Breast epithelium (tissue), 4 donors: ENCODE measurements around the gene IBSP. TPM values are rescaled to one million over a fixed set of nuclear protein-coding genes. Genes with fewer than 3 reads are reported as not detected.
A peak's percentile ranks its signal among the peaks of the same experiment; 100 is the strongest.

Experiments used
- DNase-seq, 2 donors: peaks; one replicate each; pipeline ENCODE4 v3.0.0-alpha.2; 2019; ENCODE audit warnings: low spot score in 2 of 2
- H3K27ac ChIP-seq, 2 donors: fragments of 200-600 bp; sonication (generic) in 1 of 2; one replicate each; pipeline ENCODE4 v1.5.1; 2016 to 2019; ENCODE audit warnings: mild to moderate bottlenecking in 1 of 2
- H3K27me3 ChIP-seq, 2 donors: fragments of 200-600 bp; sonication (generic) in 1 of 2; one replicate each; pipeline versions ENCODE4 v1.5.1 to v1.6.0; 2017 to 2019; ENCODE audit warnings: control low read depth in 1 of 2, mild to moderate bottlenecking in 1 of 2
- H3K36me3 ChIP-seq: fragments of 200-600 bp; one replicate; pipeline ENCODE4 v1.5.1; 2019
- H3K4me1 ChIP-seq, 2 donors: fragments of 200-600 bp; sonication (generic); one replicate each; pipeline ENCODE4 v1.5.1; 2016 to 2019; ENCODE audit warnings: control low read depth in 1 of 2
- H3K4me3 ChIP-seq, 3 donors: fragments of 200-600 bp; sonication (generic); 1 replicate in 2 of 3; 2 replicates in 1 of 3; pipeline ENCODE4 v1.5.1; 2016 to 2019; ENCODE audit warnings: mild to moderate bottlenecking in 3 of 3, moderate library complexity in 2 of 3
- H3K9me3 ChIP-seq, 2 donors: fragments of 200-600 bp; sonication (generic) in 1 of 2; one replicate each; pipeline ENCODE4 v1.5.1; 2016 to 2019; ENCODE audit warnings: control low read depth in 1 of 2
- POLR2A ChIP-seq: fragments of 450-650 bp; IDR thresholded peaks from one replicate; pipeline ENCODE4 v1.6.1; 2016; ENCODE audit warnings: antibody characterized with exemption, mild to moderate bottlenecking, moderate library complexity
- POLR2AphosphoS5 ChIP-seq, 3 donors: sonication (generic); formaldehyde crosslinking; IDR thresholded peaks; one replicate each; pipeline ENCODE4 v1.6.1; 2017; ENCODE audit warnings: antibody characterized with exemption in 3 of 3
- intact Hi-C: fragments of 100-400 bp; cut with DNase I; formaldehyde crosslinking; loops from one replicate; pipeline ENCODE4 v1.15.1; 2023; ENCODE audit warnings: low total_unique reads
- total RNA-seq, 3 donors: library from RNA; depleted of rRNA; stranded (reverse); fragments of >200 nt; gene quantifications; one replicate each; pipeline ENCODE4 v1.1.0, GENCODE V29; 2016
- TF ChIP-seq, protein P1 (sequence below), 3 donors: fragments of 450-650 bp; IDR thresholded peaks; one replicate each; pipeline ENCODE4 v1.5.1; 2016 to 2017; ENCODE audit warnings: antibody characterized with exemption in 3 of 3, mild to moderate bottlenecking in 3 of 3, moderate library complexity in 3 of 3

The IBSP gene
- total RNA-seq, 3 donors from 2014 or later = not detected

- TF ChIP-seq POLR2AphosphoS5 (IDR thresholded peaks at IDR 0.05) = no peak
- TF ChIP-seq, protein P1, sequence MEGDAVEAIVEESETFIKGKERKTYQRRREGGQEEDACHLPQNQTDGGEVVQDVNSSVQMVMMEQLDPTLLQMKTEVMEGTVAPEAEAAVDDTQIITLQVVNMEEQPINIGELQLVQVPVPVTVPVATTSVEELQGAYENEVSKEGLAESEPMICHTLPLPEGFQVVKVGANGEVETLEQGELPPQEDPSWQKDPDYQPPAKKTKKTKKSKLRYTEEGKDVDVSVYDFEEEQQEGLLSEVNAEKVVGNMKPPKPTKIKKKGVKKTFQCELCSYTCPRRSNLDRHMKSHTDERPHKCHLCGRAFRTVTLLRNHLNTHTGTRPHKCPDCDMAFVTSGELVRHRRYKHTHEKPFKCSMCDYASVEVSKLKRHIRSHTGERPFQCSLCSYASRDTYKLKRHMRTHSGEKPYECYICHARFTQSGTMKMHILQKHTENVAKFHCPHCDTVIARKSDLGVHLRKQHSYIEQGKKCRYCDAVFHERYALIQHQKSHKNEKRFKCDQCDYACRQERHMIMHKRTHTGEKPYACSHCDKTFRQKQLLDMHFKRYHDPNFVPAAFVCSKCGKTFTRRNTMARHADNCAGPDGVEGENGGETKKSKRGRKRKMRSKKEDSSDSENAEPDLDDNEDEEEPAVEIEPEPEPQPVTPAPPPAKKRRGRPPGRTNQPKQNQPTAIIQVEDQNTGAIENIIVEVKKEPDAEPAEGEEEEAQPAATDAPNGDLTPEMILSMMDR (IDR thresholded peaks at IDR 0.05) = no peak
- no peak for TF ChIP-seq POLR2A
- H3K4me1 ChIP-seq = no peaks in the 10 kb centered on the region
- no peak overlapping the region for H3K27ac ChIP-seq
- H3K27me3 ChIP-seq = no peaks in the 10 kb centered on the region
- H3K9me3 ChIP-seq = no peaks in the 10 kb centered on the region
- no peak for DNase-seq
- H3K36me3 ChIP-seq = no peaks in the 10 kb centered on the region
- no peak overlapping the region for H3K4me3 ChIP-seq
- intact Hi-C loops = no loop called here
These were observed 35.8 kb downstream of the IBSP start for GRCh38 chr4:87835197-87835596.

DNA sequence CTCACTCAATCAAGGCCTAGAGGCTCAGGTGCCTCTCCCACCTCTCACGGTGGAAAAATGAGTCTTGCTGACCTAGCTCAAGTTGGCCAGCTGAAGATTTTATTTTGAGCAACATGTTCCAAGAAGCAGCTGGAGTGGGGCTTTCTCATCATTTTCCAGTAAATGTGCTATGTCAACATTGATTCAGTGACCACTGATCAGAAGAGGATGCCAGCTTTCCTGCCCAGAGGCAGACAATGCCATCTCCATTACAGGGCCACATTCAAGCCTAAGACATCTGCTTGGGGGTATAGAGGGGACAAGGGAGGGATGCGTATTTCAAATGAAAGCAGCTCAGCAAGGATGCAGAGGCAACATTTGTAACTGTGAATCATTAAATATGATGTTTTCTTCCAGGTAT is 36.4 kb downstream of the IBSP start:
- intact Hi-C loops = no loop called here
- no peak for TF ChIP-seq POLR2A
- TF ChIP-seq POLR2AphosphoS5 (IDR thresholded peaks at IDR 0.05) = no peak
- TF ChIP-seq, protein P1 (IDR thresholded peaks at IDR 0.05) = no peak
- Histone ChIP-seq H3K27me3 (no peaks in the 10 kb centered on the region), H3K27ac (no peak overlapping the region), H3K4me3 (no peak overlapping the region), H3K4me1 (no peaks in the 10 kb centered on the region), H3K9me3 (no peaks in the 10 kb centered on the region), H3K36me3 (no peaks in the 10 kb centered on the region)
- DNase-seq = no peak

- DNase-seq = no peak
- Histone ChIP-seq H3K9me3 (no peaks in the 10 kb centered on the region), H3K27me3 (no peaks in the 10 kb centered on the region), H3K36me3 (no peaks in the 10 kb centered on the region), H3K4me3 (no peak overlapping the region), H3K4me1 (no peaks in the 10 kb centered on the region), H3K27ac (no peak overlapping the region)
- intact Hi-C loops = no loop called here
- TF ChIP-seq, protein P1 (IDR thresholded peaks at IDR 0.05) = no peak
- no peak for TF ChIP-seq POLR2A
- no peak for TF ChIP-seq POLR2AphosphoS5 (IDR thresholded peaks at IDR 0.05)
These were observed 38.9 kb downstream of the IBSP start for GRCh38 chr4:87838205-87838604.

DNA sequence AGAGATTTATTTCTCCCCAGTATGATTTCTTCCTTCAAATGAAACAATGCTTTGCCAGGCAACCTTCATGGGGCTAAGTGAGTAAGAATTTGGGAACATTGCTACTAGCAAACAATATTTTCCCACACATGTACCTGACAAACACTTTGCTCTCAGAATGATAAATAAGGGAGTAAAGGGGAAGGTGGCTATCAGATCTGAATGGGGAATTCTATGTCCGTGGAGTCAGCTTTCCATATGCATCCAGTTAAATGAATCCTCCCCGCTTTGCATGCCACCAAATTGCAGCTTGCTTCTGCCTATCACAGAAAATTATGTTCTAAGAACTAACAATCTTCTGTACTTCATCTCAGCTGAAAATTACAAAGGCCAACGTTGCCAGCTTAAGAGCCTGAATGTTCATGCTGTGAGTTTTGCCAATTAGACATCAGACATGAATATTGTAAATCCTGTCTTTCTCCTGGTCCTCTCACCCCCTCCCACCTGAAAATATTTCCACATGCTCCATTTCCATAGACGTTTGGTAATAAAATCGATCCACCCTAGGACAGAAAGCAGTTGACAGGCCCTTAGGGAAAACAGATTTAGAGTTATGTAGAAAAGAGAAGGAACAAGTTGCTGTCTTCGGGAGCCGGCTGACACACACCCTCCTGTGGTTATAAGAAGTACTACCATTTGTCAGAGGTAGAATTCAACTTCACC is 39.7 kb downstream of the IBSP start:
- peak in 1 of 2 donors; percentile 24 for DNase-seq
- Histone ChIP-seq H3K27ac (no peak overlapping the region), H3K9me3 (no peaks in the 10 kb centered on the region), H3K4me1 (no peaks in the 10 kb centered on the region), H3K4me3 (no peak overlapping the region), H3K36me3 (no peaks in the 10 kb centered on the region), H3K27me3 (no peaks in the 10 kb centered on the region)
- intact Hi-C loops = no loop called here
- TF ChIP-seq POLR2AphosphoS5 (IDR thresholded peaks at IDR 0.05) (no peak), POLR2A (no peak)
- TF ChIP-seq, protein P1 (IDR thresholded peaks at IDR 0.05) = peak; percentile 69 to 74 (median 70)

DNA sequence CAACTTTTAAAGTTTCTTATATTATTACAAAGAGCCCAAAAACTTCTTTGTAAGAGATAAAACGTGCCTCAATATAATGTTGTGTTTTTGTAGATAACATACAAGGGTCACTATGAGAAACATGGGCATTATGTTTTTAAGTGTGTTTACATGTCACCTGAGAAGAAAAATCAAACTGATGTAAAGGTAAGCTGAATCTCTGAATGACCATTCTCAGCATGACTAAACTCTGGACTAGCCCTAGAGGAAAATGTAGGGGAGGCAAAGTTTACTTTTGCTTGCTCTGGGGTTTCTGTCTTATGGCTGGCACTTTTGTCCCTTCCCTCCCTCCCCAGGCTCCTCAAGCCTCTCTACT is 40.2 kb downstream of the IBSP start:
- H3K4me3 ChIP-seq = no peak overlapping the region
- H3K27me3 ChIP-seq = no peaks in the 10 kb centered on the region
- H3K9me3 ChIP-seq = no peaks in the 10 kb centered on the region
- intact Hi-C loops = no loop called here
- H3K36me3 ChIP-seq = no peaks in the 10 kb centered on the region
- TF ChIP-seq POLR2AphosphoS5 (IDR thresholded peaks at IDR 0.05) (no peak), POLR2A (no peak)
- TF ChIP-seq, protein P1 (IDR thresholded peaks at IDR 0.05) = no peak
- no peak for DNase-seq
- H3K27ac ChIP-seq = no peak overlapping the region
- H3K4me1 ChIP-seq = no peaks in the 10 kb centered on the region
